Activated naive CD4-positive, alpha-beta T cell treated with Interleukin-2 at 50 U/mL for 16 hours (primary cell): ENCODE measurements around the gene DENND4B.

Experiments
- DNase-seq: peaks from one replicate; pipeline ENCODE4 v3.0.0-alpha.2; 2020

DENND4B gene

GRCh38 chr1:153944005-153944826 is 2.3 kb downstream of the DENND4B start:
- DNase-seq, result no peak

- DNase-seq, result no peak
These were observed 3.6 kb downstream of the DENND4B start for GRCh38 chr1:153942766-153943549.

- DNase-seq, result no peak
These were observed 4.4 kb downstream of the DENND4B start for GRCh38 chr1:153941826-153942725.

- DNase-seq, result no peak
These were observed 5.8 kb downstream of the DENND4B start for GRCh38 chr1:153940756-153941155.

GRCh38 chr1:153939476-153939875 is 7.0 kb downstream of the DENND4B start:
- DNase-seq, result no peak

GRCh38 chr1:153938996-153939395 is 7.5 kb downstream of the DENND4B start:
- no peak for DNase-seq

GRCh38 chr1:153937331-153937730 is 9.2 kb downstream of the DENND4B start:
- DNase-seq, result no peak

- DNase-seq, result no peak
These were observed 10.3 kb downstream of the DENND4B start for GRCh38 chr1:153936011-153936802.

GRCh38 chr1:153934746-153935145 is 11.8 kb downstream of the DENND4B start:
- DNase-seq, result no peak

- DNase-seq, result no peak
These were observed 12.6 kb downstream of the DENND4B start for GRCh38 chr1:153933955-153934354.

- DNase-seq, result no peak
These were observed 13.1 kb downstream of the DENND4B start for GRCh38 chr1:153933430-153933829.

- DNase-seq, result no peak
These were observed 14.1 kb downstream of the DENND4B start for GRCh38 chr1:153932156-153933131.

GRCh38 chr1:153929981-153930948 is 16.3 kb downstream of the DENND4B start:
- DNase-seq, result no peak

- no peak for DNase-seq
These were observed 17.1 kb downstream of the DENND4B start for GRCh38 chr1:153929426-153929825.

- no peak for DNase-seq
These were observed 17.7 kb downstream of the DENND4B start for GRCh38 chr1:153928791-153929341.

- no peak for DNase-seq
These were observed 18.3 kb downstream of the DENND4B start for GRCh38 chr1:153928245-153928644.

GRCh38 chr1:153926405-153926804 is 20.1 kb downstream of the DENND4B start:
- no peak for DNase-seq

- peak; percentile 99 for DNase-seq
These were observed 23.3 kb downstream of the DENND4B start, which contains the start of gene GATAD2B for GRCh38 chr1:153922972-153923925. Gene GATAD2B (minus strand): TSS chr1:153922972. CDS start chr1:153828347, 94,625 bp downstream.
